ENCODE results near the gene MELTF. TPM values are rescaled to one million over a fixed set of nuclear protein-coding genes. Genes with fewer than 3 reads are reported as not detected.

The MELTF gene
- total RNA-seq, 1 donor from 2014 or later, result 10.8 TPM

DNA sequence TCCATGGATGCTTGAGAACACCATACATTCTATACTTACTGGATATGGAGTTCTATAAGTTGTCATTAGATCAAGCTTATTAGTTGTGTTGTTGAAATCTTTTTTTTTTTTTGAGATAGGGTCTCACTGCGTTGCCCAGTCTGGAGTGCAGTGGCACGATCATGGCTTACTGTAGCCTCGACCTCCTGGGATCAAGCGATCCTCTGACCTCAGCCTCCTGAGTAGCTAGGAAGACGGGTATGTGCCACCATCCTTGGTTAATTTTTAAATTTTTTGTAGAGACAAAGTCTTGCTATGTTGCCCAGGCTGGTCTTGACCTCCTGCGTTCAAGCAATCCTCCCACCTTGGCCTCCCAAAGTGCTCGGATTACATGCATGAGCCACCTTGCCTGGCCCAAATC, 74.8 kb downstream of the MELTF start:
- intact Hi-C loops (cut with DNase I), result no loop called here
- DNase-seq (ENCODE audit: low spot score), result no peak

Other genes with a start within 250 kb of the MELTF start
- gene SENP5, start 161.9 kb downstream of the MELTF start, total RNA-seq, result 21.6 TPM
- gene NCBP2, start 87.3 kb downstream of the MELTF start, total RNA-seq, result 47.1 TPM
- 5.9 TPM for gene PIGZ, start 61.0 kb downstream of the MELTF start, total RNA-seq

Data from cardiac septum (tissue), 1 donor.